Right atrium auricular region (tissue), 2 donors: ENCODE results near the gene PCSK6. TPM values are rescaled to one million over a fixed set of nuclear protein-coding genes. Genes with fewer than 3 reads are reported as not detected.

Experiments used
- DNase-seq: peaks from one replicate; pipeline ENCODE4 v3.0.0-alpha.2; 2019; ENCODE audit warnings: low spot score
- H3K27ac ChIP-seq, 2 donors: fragments of 200-600 bp; sonication (generic); 1 replicate in 1 of 2; 2 replicates in 1 of 2; pipeline ENCODE4 v1.5.1; 2016 to 2019
- H3K27me3 ChIP-seq, 2 donors: fragments of 200-600 bp; sonication (generic); one replicate each; pipeline versions ENCODE4 v1.5.1 to v1.6.0; 2017 to 2019
- H3K36me3 ChIP-seq: fragments of 200-600 bp; sonication (generic); one replicate; pipeline ENCODE4 v1.5.1; 2016
- H3K4me1 ChIP-seq, 2 donors: fragments of 200-600 bp; sonication (generic); one replicate each; pipeline versions ENCODE4 v1.5.1 to v1.6.0; 2017 to 2019
- H3K4me3 ChIP-seq, 2 donors: fragments of 200-600 bp; sonication (generic); 1 replicate in 1 of 2; 2 replicates in 1 of 2; pipeline ENCODE4 v1.5.1; 2017 to 2019; ENCODE audit warnings: mild to moderate bottlenecking in 1 of 2, moderate library complexity in 1 of 2
- H3K9me3 ChIP-seq, 2 donors: fragments of 200-600 bp; sonication (generic); one replicate each; pipeline ENCODE4 v1.5.1; 2019
- CTCF ChIP-seq, 2 donors: fragments of 200-600 bp; sonication (generic); IDR thresholded peaks; one replicate each; pipeline ENCODE4 v1.5.1; 2019; ENCODE audit warnings: antibody characterized with exemption in 2 of 2
- total RNA-seq, 2 donors: library from RNA; depleted of rRNA; stranded (reverse); fragments of >200 nt; gene quantifications; one replicate each; pipeline ENCODE4 v1.1.0, GENCODE V29; 2016

The PCSK6 gene
- total RNA-seq, 2 donors from 2014 or later = 14.4 to 19.9 TPM

DNA sequence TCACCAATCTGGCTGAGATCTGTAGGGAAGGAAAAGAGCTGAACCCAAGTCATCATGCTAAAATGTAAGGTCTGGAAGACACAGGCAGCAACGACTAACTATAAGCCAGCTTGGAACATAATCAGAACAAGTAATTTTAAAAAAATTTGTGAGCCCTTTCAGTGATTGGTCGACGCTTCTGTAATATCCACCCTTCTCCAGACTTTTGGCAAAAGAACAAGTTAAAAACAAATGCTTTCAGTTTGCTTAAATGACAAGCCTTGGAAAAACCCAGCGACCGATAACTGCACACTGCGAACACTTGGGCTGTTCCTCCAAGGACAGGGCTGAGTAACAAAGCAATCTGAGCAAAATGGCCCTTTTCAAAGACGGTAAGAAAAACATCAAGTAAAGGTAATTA is 49.6 kb downstream of the PCSK6 start:
- no peak for TF ChIP-seq CTCF (IDR thresholded peaks at IDR 0.05)
- peak overlapping the region; percentile 51 to 61 for H3K27ac ChIP-seq

GRCh38 chr15:101439285-101439919 is 50.1 kb downstream of the PCSK6 start:
- Histone ChIP-seq H3K4me3 (peak overlapping the region in 1 of 2 donors; percentile 16), H3K36me3 (no peaks in the 10 kb centered on the region), H3K27ac (peak overlapping the region; percentile 51 to 61), H3K27me3 (no peaks in the 10 kb centered on the region), H3K4me1 (peaks cover 0 to 16% of the 10 kb centered on the region in 2 donors), H3K9me3 (no peaks in the 10 kb centered on the region)
- peak; percentile 64 for DNase-seq
- no peak for TF ChIP-seq CTCF (IDR thresholded peaks at IDR 0.05)

More for the DNA sequence above, 49.6 kb downstream of the PCSK6 start:
- H3K36me3 ChIP-seq = no peaks in the 10 kb centered on the region
- H3K9me3 ChIP-seq = no peaks in the 10 kb centered on the region
- H3K4me3 ChIP-seq = peak overlapping the region in 1 of 2 donors; percentile 16
- H3K27me3 ChIP-seq = no peaks in the 10 kb centered on the region
- DNase-seq = peak; percentile 59
- H3K4me1 ChIP-seq = peaks cover 0 to 16% of the 10 kb centered on the region in 2 donors

DNA sequence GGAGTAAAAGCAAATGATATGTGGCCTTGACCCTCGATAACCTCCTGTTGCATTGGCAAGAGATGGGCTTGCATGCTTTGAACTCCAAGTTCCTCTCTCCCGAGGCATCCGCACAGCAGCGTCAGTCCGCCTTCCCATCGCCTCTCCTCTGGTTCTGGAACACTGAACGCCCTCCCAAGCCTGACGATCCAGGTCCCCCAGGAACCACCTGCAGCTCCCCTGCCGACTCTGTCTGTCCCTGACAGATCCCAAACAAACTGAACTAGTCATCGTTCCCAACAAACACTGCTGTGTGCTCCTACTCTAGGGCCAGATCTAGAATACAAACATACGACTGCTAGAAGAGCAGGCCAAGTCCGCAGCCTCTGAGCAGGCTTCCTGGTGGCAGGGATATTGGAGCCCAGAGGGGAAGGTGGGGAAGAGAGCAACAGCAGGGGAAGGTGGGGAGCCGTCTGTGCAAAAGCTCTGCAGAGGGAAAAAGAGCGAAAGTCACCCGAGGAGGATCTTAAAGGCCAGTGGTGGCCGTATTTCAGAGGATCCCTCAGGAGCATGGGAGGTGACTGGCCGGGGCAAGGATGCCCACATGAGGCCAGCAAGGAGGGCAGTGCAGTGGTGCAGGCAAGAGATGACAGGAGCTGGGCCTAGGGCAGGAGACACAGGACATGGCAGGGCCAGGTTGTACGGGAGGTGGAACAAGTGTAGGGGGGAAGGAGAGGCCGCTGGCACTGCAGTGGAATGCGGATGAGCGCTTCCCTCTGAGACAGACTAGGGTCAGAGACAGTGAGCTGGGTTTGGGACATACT is 50.8 kb downstream of the PCSK6 start:
- no peak for TF ChIP-seq CTCF (IDR thresholded peaks at IDR 0.05)
- Histone ChIP-seq H3K36me3 (no peaks in the 10 kb centered on the region), H3K27ac (peak overlapping the region; percentile 51 to 61), H3K27me3 (no peaks in the 10 kb centered on the region), H3K4me1 (peaks cover 0 to 16% of the 10 kb centered on the region in 2 donors), H3K9me3 (no peaks in the 10 kb centered on the region), H3K4me3 (no peak overlapping the region)
- DNase-seq = peak; percentile 57

GRCh38 chr15:101437618-101438481 is 51.7 kb downstream of the PCSK6 start:
- H3K36me3 ChIP-seq = no peaks in the 10 kb centered on the region
- H3K9me3 ChIP-seq = no peaks in the 10 kb centered on the region
- no peak for TF ChIP-seq CTCF (IDR thresholded peaks at IDR 0.05)
- H3K27me3 ChIP-seq = no peaks in the 10 kb centered on the region
- peaks cover 0 to 16% of the 10 kb centered on the region in 2 donors for H3K4me1 ChIP-seq
- no peak overlapping the region for H3K4me3 ChIP-seq
- H3K27ac ChIP-seq = peak overlapping the region in 1 of 2 donors; percentile 61
- peak; percentile 52 for DNase-seq

GRCh38 chr15:101437209-101437608 is 52.3 kb downstream of the PCSK6 start:
- Histone ChIP-seq H3K27me3 (no peaks in the 10 kb centered on the region), H3K36me3 (no peaks in the 10 kb centered on the region), H3K27ac (no peak overlapping the region), H3K9me3 (no peaks in the 10 kb centered on the region), H3K4me3 (no peak overlapping the region), H3K4me1 (peaks cover 0 to 16% of the 10 kb centered on the region in 2 donors)
- no peak for DNase-seq
- TF ChIP-seq CTCF (IDR thresholded peaks at IDR 0.05) = no peak
